Retina (tissue), 1 donor: ENCODE measurements around the gene SNCB.
"Not testable (repeated sequence)": the region's sequence is repeated elsewhere in the genome, so short reads cannot be mapped to it uniquely, and the experiment has no call there.

Source experiments
- DNase-seq: peaks from one replicate; pipeline ENCODE4 v3.0.0-alpha.2; 2016

SNCB gene

GRCh38 chr5:176620333-176620981 lies 9.9 kb downstream of the SNCB start:
- peak; percentile 41 for DNase-seq

GRCh38 chr5:176619569-176620332 lies 10.6 kb downstream of the SNCB start:
- DNase-seq = peak; percentile 49

DNA sequence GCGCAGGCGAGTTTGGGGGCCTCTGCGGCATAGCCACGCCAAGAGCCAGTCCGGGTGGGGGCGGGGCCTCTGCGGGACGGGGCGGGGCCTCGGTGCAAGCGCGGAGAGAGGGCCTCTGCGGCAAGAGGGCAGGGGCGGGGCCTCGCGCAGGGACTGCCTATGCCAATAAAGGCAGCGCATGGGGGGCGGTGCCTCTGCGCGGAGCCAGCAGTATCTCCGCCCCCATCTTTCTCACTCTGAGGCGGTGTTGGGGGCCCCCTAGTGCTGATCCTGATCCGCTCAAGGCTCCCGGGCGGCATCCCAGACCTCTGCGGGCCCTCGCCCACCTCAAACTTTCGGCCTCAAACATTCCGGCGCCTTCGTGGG lies 11.1 kb downstream of the SNCB start:
- DNase-seq = peak; percentile 87

DNA sequence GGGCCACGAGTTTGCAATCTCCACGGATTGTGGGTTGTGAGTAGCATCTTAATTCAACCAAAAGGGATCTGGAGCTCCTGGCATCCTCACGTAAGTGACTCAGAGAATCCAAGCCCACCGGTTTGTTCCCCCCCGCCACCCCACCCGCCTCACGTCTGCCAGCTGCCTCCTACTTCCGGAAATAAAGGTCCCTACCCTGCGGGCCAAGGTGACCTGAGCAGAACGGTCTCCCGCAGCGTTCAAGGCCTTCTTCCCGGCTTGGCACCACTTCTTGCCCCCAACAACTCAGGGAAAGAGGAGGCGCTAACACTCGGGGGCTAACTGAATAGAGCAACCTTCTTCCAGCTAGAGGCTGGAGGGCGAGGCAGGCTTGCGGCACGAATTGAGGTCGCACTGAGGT lies 11.6 kb downstream of the SNCB start:
- DNase-seq = no peak

- no peak for DNase-seq
Observed at GRCh38 chr5:176616511-176616910, 13.8 kb downstream of the SNCB start.

DNA sequence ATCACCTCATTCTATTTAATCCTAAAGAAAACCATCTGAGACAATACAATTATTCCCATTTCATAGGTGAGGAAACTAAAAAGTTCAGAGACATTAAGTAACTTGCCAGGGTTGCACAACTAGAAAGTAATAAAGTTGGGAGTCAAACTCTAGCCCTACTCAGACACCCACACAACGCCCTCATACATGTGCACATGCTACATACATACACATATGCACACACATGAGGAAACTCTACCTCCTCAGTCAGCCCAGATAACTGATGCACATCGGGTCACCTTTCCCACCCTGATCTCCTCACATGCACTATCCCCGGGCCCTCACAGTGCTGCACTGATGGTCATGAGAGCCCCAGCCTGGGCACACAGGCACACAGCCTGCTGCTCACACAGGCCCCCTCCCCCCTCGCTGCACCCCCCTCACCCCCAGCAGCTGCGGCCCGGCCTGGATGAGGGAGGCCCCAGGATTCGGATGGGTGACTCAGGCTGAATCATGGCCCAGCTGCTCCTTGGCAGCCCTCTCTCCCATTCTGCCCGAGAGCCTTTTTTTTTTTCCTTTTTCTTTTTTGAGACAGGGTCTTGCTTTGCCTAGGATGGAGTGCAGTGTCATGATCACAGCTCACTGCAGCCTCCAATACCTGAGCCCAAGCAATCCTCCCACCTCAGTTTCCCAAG lies 15.4 kb downstream of the SNCB start:
- no peak for DNase-seq

DNA sequence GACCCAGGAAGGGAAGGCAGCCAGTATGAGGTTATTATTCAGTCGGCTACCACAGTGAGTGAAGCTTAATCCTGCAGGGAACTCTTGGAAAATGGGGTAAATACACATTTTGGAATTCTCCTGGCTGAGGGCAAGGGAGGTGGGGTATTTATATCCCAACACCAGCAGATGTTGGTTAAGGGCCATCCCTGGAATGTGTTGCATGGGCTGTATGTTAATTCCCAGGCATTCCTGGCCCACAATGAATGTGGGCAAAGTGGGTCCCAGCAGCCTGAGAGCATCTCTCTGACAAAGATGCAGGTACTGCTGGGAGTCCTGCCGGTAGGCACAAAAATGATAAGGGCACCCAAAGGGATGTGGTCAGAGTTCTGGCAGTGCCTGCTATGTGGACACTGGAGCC lies 17.5 kb downstream of the SNCB start:
- DNase-seq = no peak

DNA sequence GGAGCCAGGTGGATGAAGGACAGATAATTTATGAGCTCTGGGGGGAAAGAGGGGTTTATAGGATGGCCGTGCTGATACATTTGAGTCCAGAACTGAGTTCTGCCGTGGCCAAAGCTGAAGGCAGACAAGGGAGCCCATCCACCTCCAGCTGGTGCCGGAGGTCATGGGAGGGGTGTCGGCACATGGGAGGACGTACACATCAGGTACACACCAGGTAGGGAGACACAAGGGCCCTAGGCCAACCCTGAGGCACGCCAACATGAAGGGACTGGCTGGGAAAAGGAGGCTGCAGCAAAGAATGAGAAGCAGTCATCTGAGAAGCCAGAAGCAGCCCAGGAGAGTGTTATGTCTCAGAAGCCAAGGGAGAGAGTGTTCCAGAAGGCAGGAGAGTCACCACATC lies 18.3 kb downstream of the SNCB start:
- no peak for DNase-seq

DNA sequence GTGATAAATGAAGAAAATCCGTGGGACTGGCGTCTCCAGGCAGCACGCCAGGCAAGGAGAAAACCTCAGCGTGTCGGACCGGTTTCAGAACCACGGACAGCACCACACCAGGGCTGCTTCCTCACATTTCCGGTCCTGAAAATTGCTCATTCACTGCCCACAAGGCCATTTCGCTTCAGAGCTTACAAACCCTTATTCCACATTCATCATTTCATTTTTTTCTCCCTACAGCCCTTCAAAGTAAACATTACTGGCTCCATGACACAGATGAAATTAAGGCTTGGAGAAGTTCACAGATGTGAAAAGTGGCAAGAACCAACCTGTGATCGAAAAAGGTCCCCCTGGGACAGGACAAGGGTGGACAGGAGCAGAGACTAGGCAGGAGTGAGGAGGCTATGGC lies 18.9 kb downstream of the SNCB start:
- peak; percentile 56 for DNase-seq

DNA sequence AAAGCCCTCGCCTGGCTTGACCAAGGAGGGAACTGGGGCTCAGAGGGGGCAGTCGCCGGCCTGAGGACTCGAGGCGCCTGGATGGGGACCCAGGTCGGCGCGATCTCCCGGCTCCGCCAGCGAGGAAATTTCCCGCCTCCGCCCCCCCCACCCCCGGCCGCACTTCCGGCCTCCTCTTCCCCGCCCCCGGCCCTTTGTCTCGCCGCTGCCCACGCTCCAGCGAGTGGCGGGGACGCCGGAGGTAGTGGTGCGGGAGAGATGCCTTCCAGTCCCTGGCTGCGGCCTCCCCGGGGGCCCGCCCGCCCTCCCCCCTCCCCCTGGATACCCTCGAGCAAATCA lies 19.9 kb downstream of the SNCB start:
- DNase-seq = no peak

- peak; percentile 77 for DNase-seq
Observed at GRCh38 chr5:176609724-176610434, 20.5 kb downstream of the SNCB start, which contains the start of gene GPRIN1. GPRIN1 (minus strand) TSS chr5:176610156; CDS start chr5:176599834, 10,322 bp downstream.

DNA sequence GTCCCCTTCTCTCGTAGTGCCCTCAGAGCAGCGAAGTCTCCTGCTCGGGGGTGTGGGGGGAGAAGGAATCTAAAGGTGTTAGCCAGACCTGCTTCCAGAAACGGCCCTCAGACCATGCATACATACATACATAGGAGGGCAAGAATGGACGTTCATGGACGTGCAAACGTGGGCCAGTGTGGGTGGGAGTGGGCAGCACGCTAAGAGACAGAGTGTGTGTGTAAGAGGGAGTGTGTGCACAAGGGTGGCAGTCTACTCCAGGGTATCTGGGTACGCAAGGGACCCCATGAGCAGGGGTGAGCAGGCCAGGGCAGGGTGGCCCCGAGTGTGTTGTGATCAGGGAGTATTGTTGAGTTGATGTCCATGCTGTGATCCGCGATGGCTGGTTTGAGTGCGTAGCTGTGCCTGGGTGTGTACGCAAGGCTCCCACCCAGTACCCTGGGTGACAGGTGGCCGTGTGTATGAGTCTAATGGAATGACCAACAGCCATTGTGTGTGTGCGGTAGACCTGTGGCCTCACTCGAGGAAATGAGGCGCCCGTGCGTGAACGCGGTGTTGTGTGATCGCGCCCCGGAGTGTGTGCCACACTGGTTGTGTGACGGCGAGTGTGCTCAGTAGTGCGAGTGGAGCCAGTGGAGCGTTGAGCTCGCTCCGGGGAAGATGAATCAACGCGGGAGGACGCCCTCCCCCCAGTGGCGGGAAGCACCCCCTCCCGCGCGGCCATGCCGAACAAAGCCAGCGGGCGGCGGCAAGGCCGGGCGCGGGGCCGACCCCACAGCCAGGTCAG lies 21.2 kb downstream of the SNCB start:
- DNase-seq = peak; percentile 72

GRCh38 chr5:176608142-176608705 lies 22.1 kb downstream of the SNCB start:
- no peak for DNase-seq

- no peak for DNase-seq
Observed at GRCh38 chr5:176606875-176607274, 23.5 kb downstream of the SNCB start.

GRCh38 chr5:176606032-176606431 lies 24.3 kb downstream of the SNCB start:
- no peak for DNase-seq

- no peak for DNase-seq
Observed at GRCh38 chr5:176603091-176603490, 27.2 kb downstream of the SNCB start.

DNA sequence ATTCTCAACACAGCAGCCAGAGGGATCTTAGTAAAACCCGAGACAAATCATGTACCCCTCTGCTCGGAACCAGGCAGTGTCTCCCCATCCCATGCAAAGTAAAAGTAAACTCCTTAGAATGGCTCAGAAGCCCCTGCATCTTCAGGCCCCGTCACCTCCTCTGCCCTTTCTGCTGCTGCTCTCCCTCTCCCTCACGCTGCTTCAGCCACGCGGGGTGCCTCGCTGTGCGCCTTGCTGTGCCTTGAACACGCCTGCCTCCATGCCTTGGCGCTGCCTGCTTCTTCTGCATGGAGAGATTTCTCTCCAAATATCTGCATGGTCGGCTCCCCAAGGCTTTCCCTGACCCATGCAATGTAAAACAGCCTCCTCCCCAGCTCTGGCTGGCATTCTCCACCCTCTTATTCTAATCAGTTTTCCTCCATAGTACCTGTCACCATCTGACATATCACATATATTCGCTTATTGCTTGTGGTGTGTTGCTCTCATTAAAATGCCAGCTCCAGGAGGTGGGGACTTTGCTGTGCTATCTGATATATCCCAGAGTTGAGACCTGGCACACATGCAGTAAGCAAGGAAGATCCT lies 28.3 kb downstream of the SNCB start:
- DNase-seq = no peak

GRCh38 chr5:176599749-176600430 lies 30.4 kb downstream of the SNCB start:
- not testable (repeated sequence) for DNase-seq

GRCh38 chr5:176597417-176598389 lies 32.6 kb downstream of the SNCB start:
- DNase-seq = peak; percentile 29
